Loucy (cell line): ENCODE results near the gene TMEM132C.

Experiments used
- H2AFZ ChIP-seq: fragments of 200-600 bp; sonication (generic); 2 replicates; pipeline ENCODE4 v1.6.0; 2016; ENCODE audit warnings: antibody characterized with exemption, mild to moderate bottlenecking, low read length, moderate library complexity
- H3F3A ChIP-seq: fragments of 200-600 bp; 2 replicates; pipeline ENCODE4 v1.6.0; 2016; ENCODE audit warnings: antibody characterized with exemption, low read depth, mild to moderate bottlenecking
- H3K27me3 ChIP-seq: fragments of 200-600 bp; sonication (generic); 2 replicates; pipeline ENCODE4 v1.6.1; 2014; ENCODE audit warnings: low read length, mild to moderate bottlenecking; ENCODE audit not compliant: insufficient read depth, poor library complexity, severe bottlenecking
- H3K36me3 ChIP-seq: fragments of 200-600 bp; sonication (generic); 2 replicates; pipeline ENCODE4 v1.6.1; 2016; ENCODE audit warnings: low read length; ENCODE audit not compliant: insufficient read depth
- H3K4me1 ChIP-seq: fragments of 200-600 bp; sonication (generic); 2 replicates; pipeline ENCODE4 v1.5.1; 2014; ENCODE audit warnings: low read length, mild to moderate bottlenecking; ENCODE audit not compliant: insufficient read depth, poor library complexity, severe bottlenecking
- H3K4me2 ChIP-seq: fragments of 200-600 bp; sonication (generic); 2 replicates; pipeline ENCODE4 v1.6.0; 2014; ENCODE audit warnings: antibody characterized with exemption, low read length, low read depth, mild to moderate bottlenecking; ENCODE audit not compliant: poor library complexity, severe bottlenecking
- H3K4me3 ChIP-seq: fragments of 200-600 bp; sonication (generic); 2 replicates; pipeline ENCODE4 v1.5.1; 2014; ENCODE audit warnings: low read length, mild to moderate bottlenecking, mixed read lengths; ENCODE audit not compliant: poor library complexity, severe bottlenecking
- H3K79me2 ChIP-seq: fragments of 200-600 bp; sonication (generic); 2 replicates; pipeline ENCODE4 v1.6.1; 2014; ENCODE audit warnings: low read length; ENCODE audit not compliant: insufficient read depth
- H3K9ac ChIP-seq: fragments of 200-600 bp; sonication (generic); 2 replicates; pipeline ENCODE4 v1.6.0; 2014; ENCODE audit warnings: mild to moderate bottlenecking, low read depth, low read length, moderate library complexity; ENCODE audit not compliant: poor library complexity, severe bottlenecking
- H3K9me2 ChIP-seq: fragments of 200-600 bp; sonication (generic); replicated peaks from 2 replicates; pipeline ENCODE4 v1.6.1; 2016; ENCODE audit warnings: low read depth, low read length, mixed read lengths
- H3K9me3 ChIP-seq: fragments of 200-600 bp; sonication (generic); 2 replicates; pipeline ENCODE4 v1.6.1; 2014; ENCODE audit warnings: mild to moderate bottlenecking, antibody characterized with exemption, low read length, low read depth; ENCODE audit not compliant: insufficient read depth
- H4K20me1 ChIP-seq: fragments of 200-600 bp; sonication (generic); 2 replicates; pipeline ENCODE4 v1.6.0; 2014; ENCODE audit warnings: antibody characterized with exemption, low read length, mild to moderate bottlenecking; ENCODE audit not compliant: insufficient read depth, poor library complexity, severe bottlenecking
- EZH2phosphoT487 ChIP-seq: fragments of 200-600 bp; IDR thresholded peaks from 2 replicates; pipeline ENCODE4 v1.6.1; 2018; ENCODE audit warnings: antibody characterized with exemption, mild to moderate bottlenecking, moderate library complexity, borderline replicate concordance
- TF ChIP-seq, protein P1 (sequence below): fragments of 200-600 bp; sonication (generic); conservative IDR thresholded peaks from 2 replicates; pipeline ENCODE4 v1.5.1; 2014; ENCODE audit warnings: mild to moderate bottlenecking, antibody characterized with exemption, low read length

Gene TMEM132C

DNA sequence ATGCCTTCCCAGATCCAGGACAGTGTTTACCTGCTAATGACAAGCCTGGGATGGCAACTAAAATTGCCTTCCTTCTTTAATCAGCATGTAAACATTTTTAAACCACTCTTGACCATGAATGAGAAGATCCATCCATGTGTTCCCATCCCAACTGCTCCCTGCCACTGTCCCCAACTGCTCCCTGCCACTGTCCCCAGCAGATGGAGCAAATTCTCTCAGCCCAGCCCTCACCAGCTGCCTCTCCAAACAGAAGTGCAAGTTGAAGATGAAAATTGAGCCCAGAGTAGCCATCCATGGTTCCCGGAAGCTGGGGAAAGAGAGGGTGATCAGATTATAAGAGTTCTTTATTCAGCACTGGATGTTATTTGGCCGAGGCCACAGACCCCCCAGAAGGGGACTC is 423.7 kb downstream of the TMEM132C start:
- Histone ChIP-seq H3K9me3 (no peaks in the 10 kb centered on the region), H3K9me2 (no peaks in the 10 kb centered on the region), H3K79me2 (no peaks in the 10 kb centered on the region), H3K36me3 (no peaks in the 10 kb centered on the region), H3K4me1 (no peaks in the 10 kb centered on the region), H2AFZ (no peak overlapping the region), H3K27me3 (no peaks in the 10 kb centered on the region), H4K20me1 (no peaks in the 10 kb centered on the region), H3K4me3 (no peak overlapping the region), H3K9ac (no peak overlapping the region), H3F3A (no peaks in the 10 kb centered on the region), H3K4me2 (no peak overlapping the region)
- TF ChIP-seq, protein P1, sequence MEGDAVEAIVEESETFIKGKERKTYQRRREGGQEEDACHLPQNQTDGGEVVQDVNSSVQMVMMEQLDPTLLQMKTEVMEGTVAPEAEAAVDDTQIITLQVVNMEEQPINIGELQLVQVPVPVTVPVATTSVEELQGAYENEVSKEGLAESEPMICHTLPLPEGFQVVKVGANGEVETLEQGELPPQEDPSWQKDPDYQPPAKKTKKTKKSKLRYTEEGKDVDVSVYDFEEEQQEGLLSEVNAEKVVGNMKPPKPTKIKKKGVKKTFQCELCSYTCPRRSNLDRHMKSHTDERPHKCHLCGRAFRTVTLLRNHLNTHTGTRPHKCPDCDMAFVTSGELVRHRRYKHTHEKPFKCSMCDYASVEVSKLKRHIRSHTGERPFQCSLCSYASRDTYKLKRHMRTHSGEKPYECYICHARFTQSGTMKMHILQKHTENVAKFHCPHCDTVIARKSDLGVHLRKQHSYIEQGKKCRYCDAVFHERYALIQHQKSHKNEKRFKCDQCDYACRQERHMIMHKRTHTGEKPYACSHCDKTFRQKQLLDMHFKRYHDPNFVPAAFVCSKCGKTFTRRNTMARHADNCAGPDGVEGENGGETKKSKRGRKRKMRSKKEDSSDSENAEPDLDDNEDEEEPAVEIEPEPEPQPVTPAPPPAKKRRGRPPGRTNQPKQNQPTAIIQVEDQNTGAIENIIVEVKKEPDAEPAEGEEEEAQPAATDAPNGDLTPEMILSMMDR = no peak
- no peak for TF ChIP-seq EZH2phosphoT487

DNA sequence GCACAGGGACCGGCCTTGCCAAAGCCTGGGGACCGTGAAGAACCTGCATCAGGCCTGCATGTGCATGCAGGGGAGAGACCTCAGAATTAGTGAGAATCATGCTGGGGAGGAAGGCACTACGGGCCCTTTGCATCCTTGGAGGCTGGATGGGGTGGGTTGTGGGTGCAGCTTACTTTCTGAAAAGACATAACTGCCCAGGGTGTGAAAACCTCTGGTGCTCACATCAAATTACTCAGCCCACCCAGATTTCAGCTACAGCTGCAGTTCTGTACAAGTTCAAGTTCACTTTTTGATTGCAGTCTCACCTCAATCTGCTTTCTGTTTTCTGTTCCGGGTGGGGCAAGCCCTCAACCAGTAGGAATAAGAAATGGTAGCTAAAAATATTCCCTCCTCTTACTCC is 426.1 kb downstream of the TMEM132C start:
- no peaks in the 10 kb centered on the region for H3K27me3 ChIP-seq
- TF ChIP-seq, protein P1 = no peak
- TF ChIP-seq EZH2phosphoT487 = no peak
- no peak overlapping the region for H3K4me2 ChIP-seq
- H3K4me3 ChIP-seq = no peak overlapping the region
- H3K79me2 ChIP-seq = no peaks in the 10 kb centered on the region
- H4K20me1 ChIP-seq = no peaks in the 10 kb centered on the region
- no peaks in the 10 kb centered on the region for H3F3A ChIP-seq
- no peaks in the 10 kb centered on the region for H3K9me2 ChIP-seq
- H3K36me3 ChIP-seq = no peaks in the 10 kb centered on the region
- no peak overlapping the region for H3K9ac ChIP-seq
- H3K4me1 ChIP-seq = no peaks in the 10 kb centered on the region
- H2AFZ ChIP-seq = no peak overlapping the region
- no peaks in the 10 kb centered on the region for H3K9me3 ChIP-seq

DNA sequence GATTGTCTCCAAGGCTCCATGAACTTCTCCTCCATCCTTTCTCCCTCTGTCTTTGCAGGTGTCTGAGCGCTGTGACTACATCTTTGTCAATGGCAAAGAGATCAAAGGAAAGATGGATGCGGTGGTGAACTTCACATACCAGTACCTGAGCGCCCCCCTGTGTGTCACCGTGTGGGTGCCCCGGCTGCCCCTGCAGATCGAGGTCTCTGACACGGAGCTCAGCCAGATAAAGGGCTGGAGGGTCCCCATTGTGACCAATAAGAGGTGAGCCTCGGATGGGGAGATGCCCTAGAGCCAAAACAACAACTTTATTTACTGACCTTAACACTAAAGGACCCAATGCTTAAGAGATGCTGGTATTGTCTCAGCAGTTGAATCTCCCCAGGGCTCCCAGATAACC is 426.8 kb downstream of the TMEM132C start:
- Histone ChIP-seq H3K9me3 (no peaks in the 10 kb centered on the region), H2AFZ (no peak overlapping the region), H3K9me2 (no peaks in the 10 kb centered on the region), H3K36me3 (no peaks in the 10 kb centered on the region), H3K79me2 (no peaks in the 10 kb centered on the region), H3K4me1 (no peaks in the 10 kb centered on the region), H3F3A (no peaks in the 10 kb centered on the region), H3K27me3 (no peaks in the 10 kb centered on the region), H4K20me1 (no peaks in the 10 kb centered on the region), H3K4me3 (no peak overlapping the region), H3K9ac (no peak overlapping the region), H3K4me2 (no peak overlapping the region)
- no peak for TF ChIP-seq EZH2phosphoT487
- TF ChIP-seq, protein P1 = no peak
